GM12878 (cell line): Measurements from ENCODE around the gene PLCB4. TPM values are rescaled to one million over a fixed set of nuclear protein-coding genes. Genes with fewer than 3 reads are reported as not detected.

ENCODE experiments used
- ATAC-seq: fragments of 200-7000 bp; cut with Tn5 transposase; 3 replicates; pipeline ENCODE4 v1.9.1; 2020; ENCODE audit warnings: mild to moderate bottlenecking, moderate library complexity
- BruUV-seq: library from RNA; stranded (reverse); fragments of 400-500 nt; replicated peaks from 2 replicates; lab custom pipeline; 2021; lab: Mats Ljungman, UMichigan
- CTCF ChIA-PET: fragments of 300-600 bp; sonication (Branson Sonifier 250); formaldehyde crosslinking; extraction: SDS; loops from one replicate; lab custom pipeline; 2021; ENCODE audit warnings: inconsistent platforms; lab: Yijun Ruan, JAX
- POLR2A ChIA-PET: fragments of 350-600 bp; formaldehyde crosslinking; extraction: SDS; loops from one replicate; lab custom pipeline; 2021; ENCODE audit warnings: inconsistent platforms; lab: Charles Lee
- RAD21 ChIA-PET: fragments of 300-600 bp; sonication (Branson Sonifier 250); formaldehyde crosslinking; loops from one replicate; lab custom pipeline; 2023; ENCODE audit warnings: antibody characterized with exemption; ENCODE audit not compliant: unreplicated experiment; lab: Charles Lee
- SMC1A ChIA-PET: fragments of 300-600 bp; sonication (Branson Sonifier 250); formaldehyde crosslinking; loops from one replicate; lab custom pipeline; 2023; ENCODE audit not compliant: unreplicated experiment, uncharacterized antibody; lab: Charles Lee
- DNase-seq: peaks from one replicate; pipeline ENCODE4 v3.0.0-alpha.2; 2011; ENCODE audit warnings: low read depth, low spot score
- FAIRE-seq: peaks from 3 replicates; lab custom pipeline; 2011; peaks lifted over from hg19 to GRCh38; lab: Jason Lieb, UNC
- H2AFZ ChIP-seq: 2 replicates; pipeline ENCODE4 v1.6.0; 2011; ENCODE audit warnings: low read depth, low read length, control low read depth; ENCODE audit not compliant: control insufficient read depth
- H3K27ac ChIP-seq: 2 replicates; pipeline ENCODE4 v1.5.1; 2011; ENCODE audit warnings: control low read depth; ENCODE audit not compliant: control insufficient read depth, insufficient read depth
- H3K27me3 ChIP-seq, 2 experiments: replicated peaks in 1 of 2; 2 replicates each; pipeline versions ENCODE4 v1.6.0 to v1.6.1; 2011; ENCODE audit warnings: low read length in 1 of 2; ENCODE audit not compliant: control insufficient read depth in 2 of 2, insufficient read depth in 2 of 2
- H3K36me3 ChIP-seq, 2 experiments: 2 replicates each; pipeline ENCODE4 v1.5.1; 2011; ENCODE audit warnings: low read length in 1 of 2; ENCODE audit not compliant: control insufficient read depth in 2 of 2, insufficient read depth in 2 of 2
- H3K4me1 ChIP-seq: 2 replicates; pipeline ENCODE4 v1.6.1; 2011; ENCODE audit warnings: mild to moderate bottlenecking, low read length, moderate library complexity, mixed read lengths; ENCODE audit not compliant: control insufficient read depth, insufficient read depth
- H3K4me2 ChIP-seq: 2 replicates; pipeline ENCODE4 v1.6.0; 2011; ENCODE audit warnings: control low read depth; ENCODE audit not compliant: control insufficient read depth, insufficient read depth
- H3K4me3 ChIP-seq: fragments of 200-600 bp; sonication (generic); 2 replicates; pipeline ENCODE4 v1.5.1; 2016
- H3K79me2 ChIP-seq: 2 replicates; pipeline ENCODE4 v1.6.0; 2011; ENCODE audit warnings: low read length; ENCODE audit not compliant: control insufficient read depth, insufficient read depth
- H3K9ac ChIP-seq: 2 replicates; pipeline ENCODE4 v1.8.0; 2011; ENCODE audit warnings: low read length, control low read depth, mixed read lengths; ENCODE audit not compliant: control insufficient read depth, insufficient read depth
- H3K9me3 ChIP-seq: replicated peaks from 3 replicates; pipeline ENCODE4 v1.5.1; 2011; ENCODE audit warnings: mild to moderate bottlenecking, low read length; ENCODE audit not compliant: control insufficient read depth, insufficient read depth
- H4K20me1 ChIP-seq: 2 replicates; pipeline ENCODE4 v1.6.0; 2011; ENCODE audit not compliant: control insufficient read depth, insufficient read depth
- ATF2 ChIP-seq: IDR thresholded peaks from 2 replicates; pipeline ENCODE4 v1.6.1; 2012; ENCODE audit warnings: low read length, inconsistent platforms
- BACH1 ChIP-seq: fragments of 450-650 bp; IDR thresholded peaks from 2 replicates; pipeline ENCODE4 v1.6.1; 2017; ENCODE audit warnings: mild to moderate bottlenecking, borderline replicate concordance
- BMI1 ChIP-seq: fragments of 450-650 bp; IDR thresholded peaks from 2 replicates; pipeline ENCODE4 v1.6.1; 2016; ENCODE audit warnings: mild to moderate bottlenecking, moderate library complexity, borderline replicate concordance
- EZH2 ChIP-seq: IDR thresholded peaks from 2 replicates; pipeline ENCODE4 v1.6.1; 2012; ENCODE audit warnings: low read depth, mild to moderate bottlenecking, control low read depth, inconsistent platforms, low read length, borderline replicate concordance; ENCODE audit not compliant: control insufficient read depth
- IKZF1 ChIP-seq: fragments of 450-650 bp; conservative IDR thresholded peaks from 2 replicates; pipeline ENCODE4 v1.6.1; 2017; ENCODE audit warnings: antibody characterized with exemption, mild to moderate bottlenecking
- IKZF2 ChIP-seq, 2 experiments: fragments of 450-650 bp; IDR thresholded peaks; 2 replicates each; pipeline ENCODE4 v1.6.1; 2017; ENCODE audit warnings: mild to moderate bottlenecking in 2 of 2, moderate library complexity in 2 of 2
- PAX5 ChIP-seq: IDR thresholded peaks from 2 replicates; pipeline ENCODE4 v1.6.1; 2011; ENCODE audit warnings: low read depth, low read length, borderline replicate concordance
- RAD51 ChIP-seq: fragments of 450-650 bp; IDR thresholded peaks from 2 replicates; pipeline ENCODE4 v1.6.1; 2016; ENCODE audit warnings: moderate library complexity, mild to moderate bottlenecking, inconsistent platforms
- SPI1 ChIP-seq: IDR thresholded peaks from 2 replicates; pipeline ENCODE4 v1.6.1; 2011; ENCODE audit warnings: low read depth, mild to moderate bottlenecking, low read length, moderate library complexity, borderline replicate concordance; ENCODE audit not compliant: insufficient read depth
- WGBS: methylation state at CpG from one replicate; pipeline ENCODE4 v1.1.6; 2016; ENCODE audit warnings: low lambda C conversion rate; ENCODE audit not compliant: insufficient replicate concordance, insufficient coverage; ENCODE audit errors: missing lambda C conversion rate; 5-methylcytosine and 5-hydroxymethylcytosine counted together
- in situ Hi-C: fragments of 300-500 bp; cut with MboI; formaldehyde crosslinking; loops from 9 replicates; pipeline ENCODE4 v1.14.3; 2018; ENCODE audit warnings: mixed read lengths
- intact Hi-C: fragments of 100-400 bp; cut with micrococcal nuclease; formaldehyde crosslinking; loops from one replicate; pipeline ENCODE4 v1.14.2; 2022; ENCODE audit not compliant: unreplicated experiment
- polyA plus RNA-seq, 11 experiments: library from polyadenylated mRNA; depleted of rRNA in 4 of 11; unstranded in 6 of 11; stranded (reverse) in 5 of 11; fragments of >200 nt; fragmentation: Nextera tagmentation in 4 of 11; fragmentation: Illumina TruSeq in 1 of 11; extraction: Ambion mirVana in 4 of 11; extraction: Trizol in 1 of 11; gene quantifications; 1 replicate in 1 of 11; 2 replicates in 10 of 11; pipeline versions ENCODE4 v1.2.1 to v1.2.3, GENCODE V29; 2011 to 2016; ENCODE audit warnings: inconsistent platforms in 2 of 11, missing spikeins in 2 of 11, low read depth in 1 of 11
- total RNA-seq, 4 experiments: library from RNA; depleted of rRNA in 3 of 4; stranded (reverse); fragments of >200 nt in 3 of 4; fragmentation: Illumina TruSeq in 1 of 4; extraction: Trizol in 1 of 4; gene quantifications; 2 replicates each; pipeline versions ENCODE4 v1.2.1 to v1.2.3, GENCODE V29; 2013 to 2021
- TF ChIP-seq, protein P1 (sequence below): fragments of 450-650 bp; IDR thresholded peaks from 2 replicates; pipeline ENCODE4 v1.6.1; 2017; ENCODE audit warnings: antibody characterized with exemption, mild to moderate bottlenecking, moderate library complexity
- TF ChIP-seq, protein P2 (sequence below): fragments of 450-650 bp; IDR thresholded peaks from 2 replicates; pipeline ENCODE4 v1.6.1; 2017; ENCODE audit warnings: mild to moderate bottlenecking, moderate library complexity

PLCB4 gene
- total and polyA plus RNA-seq, 10 of the 15 experiments (the other 5 are each of a cell fraction or from before 2014, with no cell fraction given), result not detected

- no peak overlapping the region for H3K27ac ChIP-seq
- ChIA-PET SMC1A (no interaction called here), RAD21 (no interaction called here), CTCF (interaction anchor here (1.8 kb wide), 1 partner anchor 225 kb away, joined by 4 read pairs; no protein-coding TSS in a partner anchor), POLR2A (no interaction called here)
- no peaks in the 10 kb centered on the region for H4K20me1 ChIP-seq
- H3K4me2 ChIP-seq, result no peak overlapping the region
- WGBS, result 9% methylated on average over 5 of the region's 5 CpGs
- H3K9me3 ChIP-seq, result no peaks in the 10 kb centered on the region
- H3K27me3 ChIP-seq, result no peaks in the 10 kb centered on the region
- no peak overlapping the region for H2AFZ ChIP-seq
- in situ Hi-C loops (no loop called here), intact Hi-C loops (no loop called here)
- no peaks in the 10 kb centered on the region for H3K36me3 ChIP-seq
- no TSS peak for BruUV-seq
- no peak for DNase-seq
- no peak for FAIRE-seq
- no peaks in the 10 kb centered on the region for H3K79me2 ChIP-seq
- no peak overlapping the region for H3K9ac ChIP-seq
- no peak for ATAC-seq
- H3K4me1 ChIP-seq, result no peaks in the 10 kb centered on the region
- no peak overlapping the region for H3K4me3 ChIP-seq
- TF ChIP-seq BMI1, result no peak
- TF ChIP-seq BACH1, result no peak
- no peak for TF ChIP-seq SPI1
- TF ChIP-seq IKZF1, result no peak
- TF ChIP-seq EZH2, result no peak
- TF ChIP-seq, protein P1, sequence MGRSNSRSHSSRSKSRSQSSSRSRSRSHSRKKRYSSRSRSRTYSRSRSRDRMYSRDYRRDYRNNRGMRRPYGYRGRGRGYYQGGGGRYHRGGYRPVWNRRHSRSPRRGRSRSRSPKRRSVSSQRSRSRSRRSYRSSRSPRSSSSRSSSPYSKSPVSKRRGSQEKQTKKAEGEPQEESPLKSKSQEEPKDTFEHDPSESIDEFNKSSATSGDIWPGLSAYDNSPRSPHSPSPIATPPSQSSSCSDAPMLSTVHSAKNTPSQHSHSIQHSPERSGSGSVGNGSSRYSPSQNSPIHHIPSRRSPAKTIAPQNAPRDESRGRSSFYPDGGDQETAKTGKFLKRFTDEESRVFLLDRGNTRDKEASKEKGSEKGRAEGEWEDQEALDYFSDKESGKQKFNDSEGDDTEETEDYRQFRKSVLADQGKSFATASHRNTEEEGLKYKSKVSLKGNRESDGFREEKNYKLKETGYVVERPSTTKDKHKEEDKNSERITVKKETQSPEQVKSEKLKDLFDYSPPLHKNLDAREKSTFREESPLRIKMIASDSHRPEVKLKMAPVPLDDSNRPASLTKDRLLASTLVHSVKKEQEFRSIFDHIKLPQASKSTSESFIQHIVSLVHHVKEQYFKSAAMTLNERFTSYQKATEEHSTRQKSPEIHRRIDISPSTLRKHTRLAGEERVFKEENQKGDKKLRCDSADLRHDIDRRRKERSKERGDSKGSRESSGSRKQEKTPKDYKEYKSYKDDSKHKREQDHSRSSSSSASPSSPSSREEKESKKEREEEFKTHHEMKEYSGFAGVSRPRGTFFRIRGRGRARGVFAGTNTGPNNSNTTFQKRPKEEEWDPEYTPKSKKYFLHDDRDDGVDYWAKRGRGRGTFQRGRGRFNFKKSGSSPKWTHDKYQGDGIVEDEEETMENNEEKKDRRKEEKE, result no peak
- TF ChIP-seq PAX5, result no peak
- TF ChIP-seq, protein P2, sequence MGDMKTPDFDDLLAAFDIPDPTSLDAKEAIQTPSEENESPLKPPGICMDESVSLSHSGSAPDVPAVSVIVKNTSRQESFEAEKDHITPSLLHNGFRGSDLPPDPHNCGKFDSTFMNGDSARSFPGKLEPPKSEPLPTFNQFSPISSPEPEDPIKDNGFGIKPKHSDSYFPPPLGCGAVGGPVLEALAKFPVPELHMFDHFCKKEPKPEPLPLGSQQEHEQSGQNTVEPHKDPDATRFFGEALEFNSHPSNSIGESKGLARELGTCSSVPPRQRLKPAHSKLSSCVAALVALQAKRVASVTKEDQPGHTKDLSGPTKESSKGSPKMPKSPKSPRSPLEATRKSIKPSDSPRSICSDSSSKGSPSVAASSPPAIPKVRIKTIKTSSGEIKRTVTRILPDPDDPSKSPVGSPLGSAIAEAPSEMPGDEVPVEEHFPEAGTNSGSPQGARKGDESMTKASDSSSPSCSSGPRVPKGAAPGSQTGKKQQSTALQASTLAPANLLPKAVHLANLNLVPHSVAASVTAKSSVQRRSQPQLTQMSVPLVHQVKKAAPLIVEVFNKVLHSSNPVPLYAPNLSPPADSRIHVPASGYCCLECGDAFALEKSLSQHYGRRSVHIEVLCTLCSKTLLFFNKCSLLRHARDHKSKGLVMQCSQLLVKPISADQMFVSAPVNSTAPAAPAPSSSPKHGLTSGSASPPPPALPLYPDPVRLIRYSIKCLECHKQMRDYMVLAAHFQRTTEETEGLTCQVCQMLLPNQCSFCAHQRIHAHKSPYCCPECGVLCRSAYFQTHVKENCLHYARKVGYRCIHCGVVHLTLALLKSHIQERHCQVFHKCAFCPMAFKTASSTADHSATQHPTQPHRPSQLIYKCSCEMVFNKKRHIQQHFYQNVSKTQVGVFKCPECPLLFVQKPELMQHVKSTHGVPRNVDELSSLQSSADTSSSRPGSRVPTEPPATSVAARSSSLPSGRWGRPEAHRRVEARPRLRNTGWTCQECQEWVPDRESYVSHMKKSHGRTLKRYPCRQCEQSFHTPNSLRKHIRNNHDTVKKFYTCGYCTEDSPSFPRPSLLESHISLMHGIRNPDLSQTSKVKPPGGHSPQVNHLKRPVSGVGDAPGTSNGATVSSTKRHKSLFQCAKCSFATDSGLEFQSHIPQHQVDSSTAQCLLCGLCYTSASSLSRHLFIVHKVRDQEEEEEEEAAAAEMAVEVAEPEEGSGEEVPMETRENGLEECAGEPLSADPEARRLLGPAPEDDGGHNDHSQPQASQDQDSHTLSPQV, result no peak
- no peak for TF ChIP-seq RAD51
- no peak for TF ChIP-seq ATF2
- no peak for TF ChIP-seq IKZF2 (IDR thresholded peaks at IDR 0.05)
Measured at GRCh38 chr20:9078826-9079731, 10.2 kb downstream of the PLCB4 start.
